ENCODE data around the gene SNORC. TPM values are rescaled to one million over a fixed set of nuclear protein-coding genes. Genes with fewer than 3 reads are reported as not detected.

Gene SNORC
- polyA plus RNA-seq, 1 of the 3 experiments (the other 2 are of a cell fraction) = 1.2 TPM

GRCh38 chr2:232859385-232859916 is 10.6 kb upstream of the SNORC start:
- 94% methylated on average over 4 of the region's 4 CpGs for WGBS (ENCODE audit: low lambda C conversion rate)
- Histone ChIP-seq H3K9ac (no peak overlapping the region), H3K27ac (ENCODE audit: low read depth in 2 of 2, low read length in 1 of 2) (no peak overlapping the region), H3F3A (replicated peaks; ENCODE audit: insufficient read depth) (no peaks in the 10 kb centered on the region), H3K4me3 (ENCODE audit: low read depth in 2 of 2, low read length in 1 of 2) (no peak overlapping the region), H2AFZ (ENCODE audit: low read depth) (no peak overlapping the region), H3K27me3 (ENCODE audit: insufficient read depth) (no peaks in the 10 kb centered on the region), H3K9me2 (no peaks in the 10 kb centered on the region), H4K20me1 (ENCODE audit: insufficient read depth) (no peaks in the 10 kb centered on the region), H3K36me3 (replicated peaks in 1 of 2; ENCODE audit: control insufficient read depth in 1 of 2, insufficient read depth in 2 of 2, low read length in 1 of 2) (peaks cover 17 to 44% of the 10 kb centered on the region in 2 experiments), H3K79me2 (ENCODE audit: insufficient read depth) (no peaks in the 10 kb centered on the region), H3K9me3 (no peaks in the 10 kb centered on the region), H3K4me2 (no peak overlapping the region), H3K4me1 (ENCODE audit: control insufficient read depth in 1 of 2, insufficient read depth in 2 of 2, low read depth in 1 of 2, low read length in 1 of 2) (no peaks in the 10 kb centered on the region)
- POLR2A ChIA-PET = no interaction called here
- CTCF ChIA-PET = interaction anchor here (0.5 to 0.6 kb wide), 2 partner anchors 113 to 190 kb away, joined by 3 read pairs; no protein-coding TSS in a partner anchor
- DNase-seq = no peak
- TF ChIP-seq GATA2 (CRISPR knock-in tag; IDR thresholded peaks at IDR 0.05) = no peak
- TF ChIP-seq MAX (IDR thresholded peaks at IDR 0.05; ENCODE audit: low read depth) = no peak
- TF ChIP-seq POLR2AphosphoS5 (IDR thresholded peaks at IDR 0.05; ENCODE audit: low read depth, low read length) = no peak
- no peak for TF ChIP-seq GABPA (IDR thresholded peaks at IDR 0.05; ENCODE audit: low read depth)
- no peak for TF ChIP-seq CHD2 (IDR thresholded peaks at IDR 0.05; ENCODE audit: low read length, partially characterized antibody)
- TF ChIP-seq SIN3A (IDR thresholded peaks at IDR 0.05; ENCODE audit: borderline replicate concordance, low read depth, low read length) = no peak
- TF ChIP-seq MEF2A (IDR thresholded peaks at IDR 0.05; ENCODE audit: borderline replicate concordance, low read depth) = no peak
- TF ChIP-seq PBX3 (IDR thresholded peaks at IDR 0.05) = no peak

GRCh38 chr2:232860593-232861241 is 9.3 kb upstream of the SNORC start:
- H3K27me3 ChIP-seq (ENCODE audit: insufficient read depth) = no peaks in the 10 kb centered on the region
- no peaks in the 10 kb centered on the region for H3K9me3 ChIP-seq
- no peak overlapping the region for H2AFZ ChIP-seq (ENCODE audit: low read depth)
- no peaks in the 10 kb centered on the region for H4K20me1 ChIP-seq (ENCODE audit: insufficient read depth)
- POLR2A ChIA-PET = no interaction called here
- CTCF ChIA-PET = interaction anchor here (1.0 kb wide), 1 partner anchor 113 kb away, joined by 3 read pairs; no protein-coding TSS in a partner anchor
- no peak overlapping the region for H3K4me2 ChIP-seq
- H3K79me2 ChIP-seq (ENCODE audit: insufficient read depth) = no peaks in the 10 kb centered on the region
- DNase-seq = no peak
- no peak for TF ChIP-seq NFIC (IDR thresholded peaks at IDR 0.05; ENCODE audit: borderline replicate concordance)
- TF ChIP-seq FOXM1 (IDR thresholded peaks at IDR 0.05; ENCODE audit: low read depth) = no peak
- no peak for TF ChIP-seq RAD21 (IDR thresholded peaks at IDR 0.05; ENCODE audit: low read length)
- TF ChIP-seq PBX3 (IDR thresholded peaks at IDR 0.05) = no peak
- TF ChIP-seq USF2 (IDR thresholded peaks at IDR 0.05; ENCODE audit: borderline replicate concordance, low read depth, low read length) = no peak
- TF ChIP-seq GATA2 (CRISPR knock-in tag; IDR thresholded peaks at IDR 0.05) = no peak
- no peak for TF ChIP-seq ZBTB33 (IDR thresholded peaks at IDR 0.05; ENCODE audit: borderline replicate concordance, low read depth)
- no peak for TF ChIP-seq SIN3A (IDR thresholded peaks at IDR 0.05; ENCODE audit: borderline replicate concordance, low read depth, low read length)
- TF ChIP-seq RXRA (IDR thresholded peaks at IDR 0.05; ENCODE audit: borderline replicate concordance, low read depth) = no peak
- no peak overlapping the region for H3K27ac ChIP-seq (ENCODE audit: low read depth in 2 of 2, low read length in 1 of 2)
- H3K9ac ChIP-seq = no peak overlapping the region
- 97% methylated on average over 9 of the region's 9 CpGs for whole genome bisulfite sequencing (ENCODE audit: low lambda C conversion rate)
- no peaks in the 10 kb centered on the region for H3K4me1 ChIP-seq (ENCODE audit: control insufficient read depth in 1 of 2, insufficient read depth in 2 of 2, low read depth in 1 of 2, low read length in 1 of 2)
- H3K9me2 ChIP-seq = no peaks in the 10 kb centered on the region
- no peaks in the 10 kb centered on the region for H3F3A ChIP-seq (replicated peaks; ENCODE audit: insufficient read depth)
- peaks cover 17 to 39% of the 10 kb centered on the region in 2 experiments for H3K36me3 ChIP-seq (replicated peaks in 1 of 2; ENCODE audit: control insufficient read depth in 1 of 2, insufficient read depth in 2 of 2, low read length in 1 of 2)
- H3K4me3 ChIP-seq (ENCODE audit: low read depth in 2 of 2, low read length in 1 of 2) = no peak overlapping the region
